Tibial artery (tissue), 4 donors: Measurements from ENCODE around the gene FHOD3.

Experiments
- DNase-seq, 2 donors: peaks; one replicate each; pipeline ENCODE4 v3.0.0-alpha.2; 2019
- H3K27ac ChIP-seq, 2 donors: fragments of 200-600 bp; sonication (generic) in 1 of 2; 1 replicate in 1 of 2; 2 replicates in 1 of 2; pipeline ENCODE4 v1.5.1; 2018 to 2019; ENCODE audit warnings: mild to moderate bottlenecking in 1 of 2
- H3K27me3 ChIP-seq, 2 donors: fragments of 200-600 bp; sonication (generic) in 1 of 2; one replicate each; pipeline versions ENCODE4 v1.5.1 to v1.6.0; 2016 to 2019
- H3K36me3 ChIP-seq, 3 donors: fragments of 200-600 bp; sonication (generic) in 2 of 3; one replicate each; pipeline ENCODE4 v1.5.1; 2016 to 2019; ENCODE audit warnings: mild to moderate bottlenecking in 2 of 3
- H3K4me1 ChIP-seq, 4 donors: fragments of 200-600 bp; sonication (generic) in 2 of 4; 1 replicate in 3 of 4; 2 replicates in 1 of 4; pipeline ENCODE4 v1.5.1; 2016 to 2019
- H3K4me3 ChIP-seq, 2 donors: fragments of 200-600 bp; sonication (generic) in 1 of 2; 1 replicate in 1 of 2; 2 replicates in 1 of 2; pipeline ENCODE4 v1.5.1; 2018 to 2019; ENCODE audit warnings: mild to moderate bottlenecking in 2 of 2
- H3K9me3 ChIP-seq, 3 donors: fragments of 200-600 bp; sonication (generic) in 1 of 3; one replicate each; pipeline ENCODE4 v1.5.1; 2016 to 2019
- intact Hi-C: fragments of 100-400 bp; cut with DNase I; formaldehyde crosslinking; loops from one replicate; pipeline ENCODE4 v1.15.0; 2023; ENCODE audit warnings: low total_unique reads
- TF ChIP-seq, protein P1 (sequence below), 2 experiments: fragments of 200-600 bp in 1 of 2; fragments of 450-650 bp in 1 of 2; IDR thresholded peaks; one replicate each; pipeline ENCODE4 v1.5.1; 2017 to 2019; ENCODE audit warnings: antibody characterized with exemption in 2 of 2, mild to moderate bottlenecking in 1 of 2, moderate library complexity in 1 of 2

FHOD3 gene

DNA sequence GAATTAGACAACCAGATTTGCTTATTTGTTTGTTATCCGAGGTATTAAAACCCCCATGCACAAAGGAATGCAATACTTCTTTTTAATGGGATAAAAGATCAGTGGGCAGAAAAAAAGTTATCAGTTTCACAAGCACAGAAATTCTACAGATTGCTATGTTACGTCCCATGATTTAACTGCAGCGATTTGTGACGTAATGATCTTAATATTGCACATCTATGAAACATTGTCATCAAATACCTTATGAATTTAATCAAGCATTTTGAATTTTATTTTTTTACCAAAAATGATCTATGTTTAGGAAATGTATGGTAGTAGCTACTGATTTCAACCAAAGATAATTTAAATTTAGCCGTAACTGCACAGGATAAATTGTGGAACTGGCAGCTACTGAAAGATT is 138.9 kb downstream of the FHOD3 start:
- H3K36me3 ChIP-seq, result no peaks in the 10 kb centered on the region
- no peaks in the 10 kb centered on the region for H3K27me3 ChIP-seq
- TF ChIP-seq, protein P1, sequence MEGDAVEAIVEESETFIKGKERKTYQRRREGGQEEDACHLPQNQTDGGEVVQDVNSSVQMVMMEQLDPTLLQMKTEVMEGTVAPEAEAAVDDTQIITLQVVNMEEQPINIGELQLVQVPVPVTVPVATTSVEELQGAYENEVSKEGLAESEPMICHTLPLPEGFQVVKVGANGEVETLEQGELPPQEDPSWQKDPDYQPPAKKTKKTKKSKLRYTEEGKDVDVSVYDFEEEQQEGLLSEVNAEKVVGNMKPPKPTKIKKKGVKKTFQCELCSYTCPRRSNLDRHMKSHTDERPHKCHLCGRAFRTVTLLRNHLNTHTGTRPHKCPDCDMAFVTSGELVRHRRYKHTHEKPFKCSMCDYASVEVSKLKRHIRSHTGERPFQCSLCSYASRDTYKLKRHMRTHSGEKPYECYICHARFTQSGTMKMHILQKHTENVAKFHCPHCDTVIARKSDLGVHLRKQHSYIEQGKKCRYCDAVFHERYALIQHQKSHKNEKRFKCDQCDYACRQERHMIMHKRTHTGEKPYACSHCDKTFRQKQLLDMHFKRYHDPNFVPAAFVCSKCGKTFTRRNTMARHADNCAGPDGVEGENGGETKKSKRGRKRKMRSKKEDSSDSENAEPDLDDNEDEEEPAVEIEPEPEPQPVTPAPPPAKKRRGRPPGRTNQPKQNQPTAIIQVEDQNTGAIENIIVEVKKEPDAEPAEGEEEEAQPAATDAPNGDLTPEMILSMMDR (IDR thresholded peaks at IDR 0.05), result no peak
- peaks cover 0 to 45% (median 35%) of the 10 kb centered on the region in 4 donors for H3K4me1 ChIP-seq
- H3K9me3 ChIP-seq, result no peaks in the 10 kb centered on the region
- DNase-seq, result no peak
- no peak overlapping the region for H3K4me3 ChIP-seq
- intact Hi-C loops, result no loop called here
- no peak overlapping the region for H3K27ac ChIP-seq

DNA sequence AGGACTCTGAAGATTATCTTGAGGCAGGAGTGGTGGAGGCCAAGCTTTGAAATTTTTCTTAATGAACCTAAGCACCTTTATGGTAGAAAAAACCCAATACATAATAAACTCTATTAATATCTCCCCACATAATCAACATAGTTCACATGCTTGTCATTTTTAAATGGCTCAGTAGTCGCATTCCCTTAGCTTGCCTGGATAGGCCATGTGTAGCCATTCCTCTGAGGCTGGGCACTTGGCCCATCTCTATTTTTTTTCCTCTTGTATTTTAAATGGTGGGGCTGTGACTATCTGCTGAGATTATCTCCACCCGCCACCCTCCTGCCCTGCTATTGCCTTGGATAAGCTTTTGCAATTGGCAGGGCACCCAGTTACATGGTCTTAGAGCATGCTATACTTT is 143.1 kb downstream of the FHOD3 start:
- no peak for DNase-seq
- H3K9me3 ChIP-seq, result no peaks in the 10 kb centered on the region
- H3K27ac ChIP-seq, result peak overlapping the region; percentile 72 to 76
- peaks cover 0 to 65% (median 48%) of the 10 kb centered on the region in 4 donors for H3K4me1 ChIP-seq
- TF ChIP-seq, protein P1 (IDR thresholded peaks at IDR 0.05), result no peak
- H3K36me3 ChIP-seq, result no peaks in the 10 kb centered on the region
- no peaks in the 10 kb centered on the region for H3K27me3 ChIP-seq
- no peak overlapping the region for H3K4me3 ChIP-seq
- intact Hi-C loops, result no loop called here

DNA sequence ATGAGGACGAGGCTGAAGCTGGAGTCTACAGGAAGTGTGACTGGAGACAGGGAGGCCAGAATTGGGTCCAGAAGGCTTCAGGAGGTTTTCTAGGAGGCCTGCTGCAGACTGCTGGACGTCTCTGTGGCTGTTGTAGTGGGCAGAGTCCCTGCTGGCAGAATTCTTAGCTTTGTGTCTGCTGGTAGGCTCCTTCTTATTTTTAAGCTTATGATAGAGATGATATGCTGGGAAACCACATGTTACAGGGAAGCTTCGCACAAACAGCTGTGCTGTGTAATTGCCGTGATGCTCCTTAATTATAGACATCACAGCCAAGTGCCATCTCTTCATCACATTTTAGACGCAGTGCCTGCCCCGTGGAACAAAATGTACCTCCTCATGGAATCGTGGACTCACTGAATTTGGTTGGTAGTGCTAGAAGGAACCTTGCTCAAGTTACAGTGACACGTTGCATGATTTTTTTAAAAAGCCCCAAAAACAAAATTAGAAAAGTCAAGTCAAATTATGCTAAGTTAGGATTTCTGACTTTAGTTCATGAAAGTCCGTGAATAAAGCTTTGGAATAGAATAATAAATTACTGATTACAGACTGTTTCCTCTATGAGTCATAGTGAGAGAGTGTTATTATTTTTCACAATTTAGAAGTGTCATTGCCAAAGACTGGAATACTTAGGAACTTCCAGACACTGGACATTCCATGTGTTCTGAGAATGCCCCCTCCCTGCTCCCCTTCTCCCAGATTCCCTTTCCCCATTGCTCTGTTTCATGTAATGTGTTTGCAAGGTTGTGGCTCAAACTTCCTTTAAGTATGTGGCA is 144.1 kb downstream of the FHOD3 start:
- Histone ChIP-seq H3K27ac (peak overlapping the region; percentile 72 to 76), H3K9me3 (no peaks in the 10 kb centered on the region), H3K4me3 (peak overlapping the region in 1 of 2 donors; percentile 22), H3K36me3 (no peaks in the 10 kb centered on the region), H3K4me1 (peaks cover 0 to 72% (median 50%) of the 10 kb centered on the region in 4 donors), H3K27me3 (no peaks in the 10 kb centered on the region)
- no peak for DNase-seq
- intact Hi-C loops, result no loop called here
- TF ChIP-seq, protein P1 (IDR thresholded peaks at IDR 0.05), result no peak

DNA sequence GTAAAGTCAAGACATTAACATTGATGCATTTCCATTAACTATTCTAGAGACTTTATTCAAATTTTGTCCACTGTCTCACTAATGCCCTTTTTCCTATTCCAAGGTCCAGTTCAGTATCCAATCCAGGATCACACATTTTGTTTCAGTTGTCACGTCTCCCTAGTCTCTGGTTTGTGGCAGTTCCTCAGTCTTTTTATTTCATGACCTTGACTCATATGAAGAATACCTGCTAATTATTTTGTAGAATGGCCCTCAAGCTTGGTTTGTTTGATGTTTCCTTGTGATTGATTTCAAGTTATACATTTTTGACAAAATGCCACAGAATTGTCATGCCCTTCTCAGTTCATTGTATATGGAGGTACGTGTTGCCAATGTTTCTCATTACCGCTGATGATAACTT is 145.2 kb downstream of the FHOD3 start:
- peak overlapping the region; percentile 72 to 76 for H3K27ac ChIP-seq

DNA sequence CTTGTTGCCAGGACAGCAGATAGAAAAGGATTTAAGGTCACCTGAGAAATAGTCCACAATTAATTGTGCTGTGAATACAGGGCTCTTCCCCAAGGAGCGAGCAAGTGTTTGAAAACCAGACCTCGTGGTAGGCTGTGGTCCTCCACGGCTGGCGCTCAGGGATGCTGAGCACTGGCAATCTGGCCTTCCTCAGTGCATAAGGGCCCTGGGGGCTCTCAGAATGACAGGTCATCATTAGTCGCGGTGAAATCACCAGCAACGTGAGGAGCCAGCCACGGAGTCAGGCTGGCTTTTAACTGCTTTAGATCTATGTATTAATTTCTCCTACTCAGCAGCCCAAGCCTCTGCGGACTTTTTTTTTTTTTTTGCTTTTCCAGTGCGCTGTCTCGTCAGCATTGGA is 148.5 kb downstream of the FHOD3 start:
- no peaks in the 10 kb centered on the region for H3K36me3 ChIP-seq
- DNase-seq, result no peak
- H3K27me3 ChIP-seq, result no peaks in the 10 kb centered on the region
- no peak overlapping the region for H3K27ac ChIP-seq
- no peak overlapping the region for H3K4me3 ChIP-seq
- intact Hi-C loops, result no loop called here
- no peaks in the 10 kb centered on the region for H3K9me3 ChIP-seq
- H3K4me1 ChIP-seq, result peaks cover 0 to 75% (median 27%) of the 10 kb centered on the region in 4 donors
- TF ChIP-seq, protein P1 (IDR thresholded peaks at IDR 0.05), result no peak

More for the DNA sequence above, 145.2 kb downstream of the FHOD3 start:
- Histone ChIP-seq H3K4me3 (no peak overlapping the region), H3K27me3 (no peaks in the 10 kb centered on the region), H3K4me1 (peaks cover 0 to 75% (median 49%) of the 10 kb centered on the region in 4 donors), H3K9me3 (no peaks in the 10 kb centered on the region), H3K36me3 (no peaks in the 10 kb centered on the region)
- intact Hi-C loops, result no loop called here
- TF ChIP-seq, protein P1 (IDR thresholded peaks at IDR 0.05), result no peak
- DNase-seq, result no peak
